Measurements from ENCODE around the gene B4GALT2.

The B4GALT2 gene

DNA sequence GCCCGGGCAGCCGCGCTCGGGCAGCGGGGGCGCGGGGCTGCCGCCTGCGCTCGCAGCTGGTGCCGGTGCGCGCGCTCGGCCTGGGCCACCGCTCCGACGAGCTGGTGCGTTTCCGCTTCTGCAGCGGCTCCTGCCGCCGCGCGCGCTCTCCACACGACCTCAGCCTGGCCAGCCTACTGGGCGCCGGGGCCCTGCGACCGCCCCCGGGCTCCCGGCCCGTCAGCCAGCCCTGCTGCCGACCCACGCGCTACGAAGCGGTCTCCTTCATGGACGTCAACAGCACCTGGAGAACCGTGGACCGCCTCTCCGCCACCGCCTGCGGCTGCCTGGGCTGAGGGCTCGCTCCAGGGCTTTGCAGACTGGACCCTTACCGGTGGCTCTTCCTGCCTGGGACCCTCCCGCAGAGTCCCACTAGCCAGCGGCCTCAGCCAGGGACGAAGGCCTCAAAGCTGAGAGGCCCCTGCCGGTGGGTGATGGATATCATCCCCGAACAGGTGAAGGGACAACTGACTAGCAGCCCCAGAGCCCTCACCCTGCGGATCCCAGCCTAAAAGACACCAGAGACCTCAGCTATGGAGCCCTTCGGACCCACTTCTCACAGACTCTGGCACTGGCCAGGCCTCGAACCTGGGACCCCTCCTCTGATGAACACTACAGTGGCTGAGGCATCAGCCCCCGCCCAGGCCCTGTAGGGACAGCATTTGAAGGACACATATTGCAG lies 42.4 kb upstream of the B4GALT2 start:
- Histone ChIP-seq H3K4me3 (ENCODE audit: low read length) (peak overlapping the region; percentile 61), H3K9ac (ENCODE audit: low read length) (no peak overlapping the region), H3K4me1 (ENCODE audit: control insufficient read depth, insufficient read depth, low read length) (peaks cover 6% of the 10 kb centered on the region), H3K36me3 (ENCODE audit: control insufficient read depth, insufficient read depth, low read length, severe bottlenecking) (no peaks in the 10 kb centered on the region), H3K27me3 (replicated peaks; ENCODE audit: control insufficient read depth, insufficient read depth, low read length) (peaks cover 25% of the 10 kb centered on the region), H3K9me3 (ENCODE audit: control insufficient read depth, low read length) (no peaks in the 10 kb centered on the region)
- peak; percentile 52 for DNase-seq (ENCODE audit: low read depth)

DNA sequence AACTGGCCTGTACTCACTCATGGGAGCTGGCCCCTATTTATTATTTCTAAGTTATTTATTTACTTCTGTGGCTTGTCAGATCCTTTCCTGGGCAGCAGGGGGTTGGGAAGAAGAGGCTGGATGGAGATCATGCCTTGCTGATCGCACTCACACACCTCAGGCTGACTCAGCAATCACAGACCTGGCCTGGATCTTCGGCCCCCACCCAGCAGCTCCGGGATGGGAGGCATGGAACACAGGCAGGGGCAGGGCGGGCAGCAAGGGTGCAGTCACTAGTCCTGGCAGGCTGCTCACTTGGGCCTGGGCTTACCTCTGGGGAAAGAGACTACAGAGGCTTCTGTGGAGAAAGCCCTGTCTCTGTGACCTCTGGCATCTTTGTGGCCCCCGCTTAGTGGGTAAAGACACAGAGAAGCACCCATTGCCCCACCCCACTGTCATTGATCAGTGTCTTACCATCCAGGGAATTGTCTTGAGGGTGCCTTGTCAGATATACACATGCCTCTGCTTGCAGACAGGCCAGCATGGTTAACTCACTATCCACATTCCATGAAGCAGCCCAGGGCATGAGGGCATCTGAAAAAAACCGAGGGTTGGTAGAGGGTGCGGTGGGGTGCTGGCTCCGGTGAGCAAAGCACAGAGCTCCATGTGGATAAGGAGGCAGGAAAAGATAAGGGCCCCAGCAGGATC lies 41.7 kb upstream of the B4GALT2 start:
- peaks cover 6% of the 10 kb centered on the region for H3K4me1 ChIP-seq (ENCODE audit: control insufficient read depth, insufficient read depth, low read length)
- no peaks in the 10 kb centered on the region for H3K9me3 ChIP-seq (ENCODE audit: control insufficient read depth, low read length)
- no peak for DNase-seq (ENCODE audit: low read depth)
- H3K4me3 ChIP-seq (ENCODE audit: low read length): no peak overlapping the region
- H3K27me3 ChIP-seq (replicated peaks; ENCODE audit: control insufficient read depth, insufficient read depth, low read length): peaks cover 25% of the 10 kb centered on the region
- H3K36me3 ChIP-seq (ENCODE audit: control insufficient read depth, insufficient read depth, low read length, severe bottlenecking): no peaks in the 10 kb centered on the region
- H3K9ac ChIP-seq (ENCODE audit: low read length): no peak overlapping the region

GRCh38 chr1:43938383-43938782 lies 40.6 kb upstream of the B4GALT2 start:
- Histone ChIP-seq H3K9me3 (ENCODE audit: control insufficient read depth, low read length) (no peaks in the 10 kb centered on the region), H3K27me3 (replicated peaks; ENCODE audit: control insufficient read depth, insufficient read depth, low read length) (peaks cover 25% of the 10 kb centered on the region), H3K9ac (ENCODE audit: low read length) (no peak overlapping the region), H3K36me3 (ENCODE audit: control insufficient read depth, insufficient read depth, low read length, severe bottlenecking) (no peaks in the 10 kb centered on the region), H3K4me1 (ENCODE audit: control insufficient read depth, insufficient read depth, low read length) (no peaks in the 10 kb centered on the region), H3K4me3 (ENCODE audit: low read length) (no peak overlapping the region)
- no peak for DNase-seq (ENCODE audit: low read depth)

DNA sequence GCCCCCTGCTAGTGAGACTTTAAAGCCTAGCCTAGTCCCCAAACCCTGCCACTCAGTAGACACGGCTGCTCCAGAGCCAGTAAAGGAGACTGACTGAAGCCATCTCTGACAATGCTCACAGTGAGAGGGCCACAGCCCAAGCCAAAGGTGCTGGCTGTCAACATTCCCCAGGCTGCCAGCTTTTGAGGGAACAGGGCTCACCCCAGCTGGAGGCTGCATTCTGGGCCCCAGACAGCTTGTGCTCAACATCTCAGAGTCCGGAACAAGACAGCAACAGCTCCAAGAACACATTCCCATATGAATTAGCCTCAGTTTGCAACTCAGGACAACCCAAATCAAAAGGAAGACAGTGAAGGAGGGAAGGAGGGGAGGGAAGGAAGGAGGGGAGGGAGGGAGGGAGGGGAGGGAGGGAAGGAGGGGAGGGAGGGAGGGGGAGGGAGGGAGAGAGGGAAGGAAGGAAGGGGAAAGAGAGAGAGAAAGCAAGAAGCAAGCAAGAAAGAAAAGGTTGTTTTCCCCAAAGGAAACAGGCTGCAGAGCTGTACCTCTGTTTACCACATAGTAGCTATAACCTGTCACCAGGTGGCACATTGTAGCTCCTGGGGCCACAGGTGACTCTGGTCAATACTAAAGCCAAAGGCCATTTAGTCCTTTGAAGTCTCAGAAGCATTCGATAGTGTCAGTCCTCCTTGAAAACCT lies 40.0 kb upstream of the B4GALT2 start:
- no peaks in the 10 kb centered on the region for H3K36me3 ChIP-seq (ENCODE audit: control insufficient read depth, insufficient read depth, low read length, severe bottlenecking)
- H3K9ac ChIP-seq (ENCODE audit: low read length): no peak overlapping the region
- no peak for DNase-seq (ENCODE audit: low read depth)
- no peaks in the 10 kb centered on the region for H3K9me3 ChIP-seq (ENCODE audit: control insufficient read depth, low read length)
- no peak overlapping the region for H3K4me3 ChIP-seq (ENCODE audit: low read length)
- peaks cover 25% of the 10 kb centered on the region for H3K27me3 ChIP-seq (replicated peaks; ENCODE audit: control insufficient read depth, insufficient read depth, low read length)
- H3K4me1 ChIP-seq (ENCODE audit: control insufficient read depth, insufficient read depth, low read length): no peaks in the 10 kb centered on the region

DNA sequence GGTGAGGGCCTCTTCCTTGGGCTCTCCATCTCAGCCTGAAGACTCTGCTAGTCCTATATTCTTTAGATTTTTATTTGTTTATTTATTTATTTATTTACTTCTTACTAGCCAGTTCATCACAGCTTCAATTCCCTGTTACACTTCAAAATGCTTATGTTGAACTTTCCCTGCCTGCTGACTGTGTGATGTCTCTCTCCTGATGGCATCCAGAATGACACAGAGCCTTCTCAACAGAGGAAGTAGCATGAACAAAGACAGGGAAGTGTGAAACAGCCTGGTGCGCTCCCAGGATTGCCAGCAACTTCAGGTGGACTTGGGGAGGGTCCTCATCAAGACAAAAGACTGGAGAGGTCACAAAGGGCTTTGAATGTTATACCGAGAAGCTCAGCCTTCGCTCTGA lies 36.6 kb upstream of the B4GALT2 start:
- peaks cover 8% of the 10 kb centered on the region for H3K4me1 ChIP-seq (ENCODE audit: control insufficient read depth, insufficient read depth, low read length)
- no peak overlapping the region for H3K4me3 ChIP-seq (ENCODE audit: low read length)
- H3K36me3 ChIP-seq (ENCODE audit: control insufficient read depth, insufficient read depth, low read length, severe bottlenecking): no peaks in the 10 kb centered on the region
- H3K9me3 ChIP-seq (ENCODE audit: control insufficient read depth, low read length): no peaks in the 10 kb centered on the region
- no peak overlapping the region for H3K9ac ChIP-seq (ENCODE audit: low read length)
- DNase-seq (ENCODE audit: low read depth): no peak
- peaks cover 13% of the 10 kb centered on the region for H3K27me3 ChIP-seq (replicated peaks; ENCODE audit: control insufficient read depth, insufficient read depth, low read length)

GRCh38 chr1:43944860-43945259 lies 34.1 kb upstream of the B4GALT2 start:
- H3K36me3 ChIP-seq (ENCODE audit: control insufficient read depth, insufficient read depth, low read length, severe bottlenecking): peaks cover 5% of the 10 kb centered on the region

GRCh38 chr1:43945674-43946235 lies 33.3 kb upstream of the B4GALT2 start:
- Histone ChIP-seq H3K9me3 (ENCODE audit: control insufficient read depth, low read length) (no peaks in the 10 kb centered on the region), H3K36me3 (ENCODE audit: control insufficient read depth, insufficient read depth, low read length, severe bottlenecking) (peaks cover 14% of the 10 kb centered on the region), H3K9ac (ENCODE audit: low read length) (peak overlapping the region; percentile 100), H3K4me1 (ENCODE audit: control insufficient read depth, insufficient read depth, low read length) (peaks cover 21% of the 10 kb centered on the region), H3K27me3 (replicated peaks; ENCODE audit: control insufficient read depth, insufficient read depth, low read length) (no peaks in the 10 kb centered on the region), H3K4me3 (ENCODE audit: low read length) (peak overlapping the region; percentile 98)
- DNase-seq (ENCODE audit: low read depth): no peak

More at GRCh38 chr1:43944860-43945259, 34.1 kb upstream of the B4GALT2 start:
- H3K9ac ChIP-seq (ENCODE audit: low read length): no peak overlapping the region
- DNase-seq (ENCODE audit: low read depth): no peak
- H3K4me3 ChIP-seq (ENCODE audit: low read length): no peak overlapping the region
- H3K9me3 ChIP-seq (ENCODE audit: control insufficient read depth, low read length): no peaks in the 10 kb centered on the region
- H3K27me3 ChIP-seq (replicated peaks; ENCODE audit: control insufficient read depth, insufficient read depth, low read length): no peaks in the 10 kb centered on the region
- H3K4me1 ChIP-seq (ENCODE audit: control insufficient read depth, insufficient read depth, low read length): peaks cover 21% of the 10 kb centered on the region

DNA sequence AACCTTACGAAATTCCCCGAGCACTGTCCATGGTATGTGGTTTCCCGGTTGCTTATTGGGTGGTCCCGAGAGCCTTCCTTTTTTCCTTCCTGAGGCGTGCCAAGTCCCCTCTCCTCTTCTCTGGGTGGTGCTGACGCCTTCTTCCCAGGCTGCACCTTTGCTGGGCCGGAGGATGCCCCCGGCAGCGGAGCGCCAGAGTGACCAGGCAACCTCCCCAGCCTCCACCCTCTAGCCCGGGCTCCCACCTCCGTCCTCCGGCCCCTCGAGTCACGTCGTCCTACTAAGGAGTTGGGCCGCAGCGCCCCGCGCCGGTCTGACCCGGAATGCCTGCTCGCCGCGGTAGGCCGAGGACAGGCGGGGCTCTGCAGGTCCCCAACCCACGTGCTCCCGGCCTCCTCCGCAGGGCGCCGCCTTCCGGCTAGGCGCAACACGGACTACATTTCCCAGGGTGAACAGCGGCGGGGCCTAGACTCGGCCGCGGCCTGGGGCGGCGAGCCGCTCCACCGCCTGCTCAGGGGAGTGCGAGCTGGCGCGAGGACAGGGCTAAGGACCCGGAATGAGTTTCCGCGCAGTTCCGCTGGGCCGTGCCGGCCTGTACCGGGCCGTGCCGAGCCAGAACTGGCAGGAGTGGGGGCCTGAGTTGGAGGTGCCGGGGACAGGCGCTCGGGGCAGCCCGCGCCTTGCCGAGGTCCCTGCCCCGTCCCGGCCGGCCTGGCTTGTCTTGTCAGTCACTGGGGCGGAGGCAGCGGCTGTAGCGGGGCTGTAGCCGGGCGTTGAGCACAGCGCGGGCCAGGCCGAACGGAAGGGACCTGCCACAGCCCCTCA lies 32.6 kb upstream of the B4GALT2 start, which contains the start of gene IPO13:
Gene IPO13, plus strand, starts transcription at position 715 of the 825 bp plus-strand sequence. CDS start 651 bp downstream, outside the sequence.
- H3K4me1 ChIP-seq (ENCODE audit: control insufficient read depth, insufficient read depth, low read length): peaks cover 23% of the 10 kb centered on the region
- peaks cover 14% of the 10 kb centered on the region for H3K36me3 ChIP-seq (ENCODE audit: control insufficient read depth, insufficient read depth, low read length, severe bottlenecking)
- H3K9ac ChIP-seq (ENCODE audit: low read length): peak within 1 kb of the TSS; percentile 100
- H3K27me3 ChIP-seq (replicated peaks; ENCODE audit: control insufficient read depth, insufficient read depth, low read length): no peaks in the 10 kb centered on the region
- peak; percentile 98 for DNase-seq (ENCODE audit: low read depth)
- H3K9me3 ChIP-seq (ENCODE audit: control insufficient read depth, low read length): no peaks in the 10 kb centered on the region
- peak within 1 kb of the TSS; percentile 98 for H3K4me3 ChIP-seq (ENCODE audit: low read length)

GRCh38 chr1:43947061-43947873 lies 31.7 kb upstream of the B4GALT2 start:
- H3K9me3 ChIP-seq (ENCODE audit: control insufficient read depth, low read length): no peaks in the 10 kb centered on the region
- peaks cover 29% of the 10 kb centered on the region for H3K4me1 ChIP-seq (ENCODE audit: control insufficient read depth, insufficient read depth, low read length)
- H3K9ac ChIP-seq (ENCODE audit: low read length): peak overlapping the region; percentile 100
- DNase-seq (ENCODE audit: low read depth): no peak
- peaks cover 14% of the 10 kb centered on the region for H3K36me3 ChIP-seq (ENCODE audit: control insufficient read depth, insufficient read depth, low read length, severe bottlenecking)
- H3K4me3 ChIP-seq (ENCODE audit: low read length): peak overlapping the region; percentile 98
- H3K27me3 ChIP-seq (replicated peaks; ENCODE audit: control insufficient read depth, insufficient read depth, low read length): no peaks in the 10 kb centered on the region

DNA sequence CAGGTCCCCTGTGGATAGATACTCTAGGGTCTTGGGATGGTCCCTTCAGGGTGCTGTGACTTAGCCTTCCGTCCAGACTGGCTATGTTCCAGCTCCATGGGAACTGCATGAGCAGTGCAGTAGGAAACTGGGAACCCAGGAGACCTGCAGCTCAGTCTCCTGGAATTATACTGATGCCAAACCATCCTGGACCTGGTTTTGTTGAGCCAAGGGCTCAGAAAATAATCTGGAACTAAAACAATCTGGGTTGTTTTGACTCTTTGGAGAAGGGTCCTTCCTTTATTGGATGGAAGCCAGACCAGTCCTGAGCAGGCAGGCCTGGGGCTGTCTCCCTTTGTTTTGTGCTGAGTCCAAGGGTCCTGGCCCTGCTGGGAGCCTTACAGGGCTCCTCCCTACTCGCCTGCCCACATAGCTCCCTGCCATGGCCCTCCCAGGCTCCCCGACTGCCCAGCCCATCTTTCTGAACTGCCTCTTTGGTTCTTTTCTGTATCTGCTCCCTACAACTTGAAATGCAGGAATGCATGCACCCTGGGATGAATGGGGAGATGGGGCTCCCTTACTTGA lies 31.1 kb upstream of the B4GALT2 start:
- H3K4me1 ChIP-seq (ENCODE audit: control insufficient read depth, insufficient read depth, low read length): peaks cover 29% of the 10 kb centered on the region
- no peaks in the 10 kb centered on the region for H3K27me3 ChIP-seq (replicated peaks; ENCODE audit: control insufficient read depth, insufficient read depth, low read length)
- H3K9ac ChIP-seq (ENCODE audit: low read length): peak overlapping the region; percentile 100
- H3K36me3 ChIP-seq (ENCODE audit: control insufficient read depth, insufficient read depth, low read length, severe bottlenecking): peaks cover 14% of the 10 kb centered on the region
- H3K9me3 ChIP-seq (ENCODE audit: control insufficient read depth, low read length): no peaks in the 10 kb centered on the region
- peak overlapping the region; percentile 98 for H3K4me3 ChIP-seq (ENCODE audit: low read length)
- DNase-seq (ENCODE audit: low read depth): no peak
